ENCODE results near the gene ZNF865.

ZNF865 gene

DNA sequence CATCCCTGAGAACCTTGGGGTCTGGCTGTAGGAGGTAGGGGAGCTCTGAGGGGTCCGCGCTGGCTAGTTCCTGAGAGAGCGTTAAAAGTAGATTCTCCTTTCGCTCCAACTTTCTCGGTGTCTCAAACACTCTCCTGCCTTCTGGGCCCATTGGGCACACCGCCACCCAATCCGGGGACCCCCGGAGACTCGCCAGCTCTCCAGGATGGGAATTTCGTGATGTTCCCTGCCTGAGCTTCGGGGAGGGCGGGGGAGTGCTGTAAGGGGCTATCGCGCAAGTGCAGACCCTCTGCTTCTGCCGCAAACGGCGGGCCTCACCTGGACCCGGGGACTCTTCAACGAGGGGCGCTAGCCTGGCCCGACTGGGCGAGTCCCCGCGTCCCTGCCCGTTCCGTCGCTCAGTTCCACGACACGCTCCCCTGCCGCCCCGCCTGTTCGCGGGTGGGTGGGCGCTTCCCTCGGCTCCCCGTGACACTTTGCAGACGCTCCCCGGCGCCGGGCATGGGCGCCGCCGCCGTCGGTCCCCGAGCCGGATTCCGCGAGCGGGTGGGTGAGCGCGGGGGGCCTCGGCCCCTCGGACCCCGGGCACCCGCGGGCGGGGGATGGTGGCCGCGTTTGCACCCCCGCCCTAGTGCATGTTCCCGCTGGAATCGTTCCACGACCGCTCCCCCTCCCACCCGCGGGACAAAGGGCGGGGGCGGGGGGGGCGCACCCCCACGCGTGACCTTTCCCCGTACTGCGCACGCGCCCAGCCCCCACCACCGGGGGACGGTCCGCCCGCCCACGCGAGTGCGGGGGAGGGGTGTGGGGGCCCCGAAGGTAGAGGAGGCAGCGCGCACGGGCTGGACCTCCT is 42.5 kb downstream of the ZNF865 start, which contains the start of gene CCDC106:
CCDC106 (plus strand) TSS at position 481 of the 853 bp plus-strand sequence. CDS start 835 bp downstream, outside the sequence.
- DNase-seq = peak; percentile 76

DNA sequence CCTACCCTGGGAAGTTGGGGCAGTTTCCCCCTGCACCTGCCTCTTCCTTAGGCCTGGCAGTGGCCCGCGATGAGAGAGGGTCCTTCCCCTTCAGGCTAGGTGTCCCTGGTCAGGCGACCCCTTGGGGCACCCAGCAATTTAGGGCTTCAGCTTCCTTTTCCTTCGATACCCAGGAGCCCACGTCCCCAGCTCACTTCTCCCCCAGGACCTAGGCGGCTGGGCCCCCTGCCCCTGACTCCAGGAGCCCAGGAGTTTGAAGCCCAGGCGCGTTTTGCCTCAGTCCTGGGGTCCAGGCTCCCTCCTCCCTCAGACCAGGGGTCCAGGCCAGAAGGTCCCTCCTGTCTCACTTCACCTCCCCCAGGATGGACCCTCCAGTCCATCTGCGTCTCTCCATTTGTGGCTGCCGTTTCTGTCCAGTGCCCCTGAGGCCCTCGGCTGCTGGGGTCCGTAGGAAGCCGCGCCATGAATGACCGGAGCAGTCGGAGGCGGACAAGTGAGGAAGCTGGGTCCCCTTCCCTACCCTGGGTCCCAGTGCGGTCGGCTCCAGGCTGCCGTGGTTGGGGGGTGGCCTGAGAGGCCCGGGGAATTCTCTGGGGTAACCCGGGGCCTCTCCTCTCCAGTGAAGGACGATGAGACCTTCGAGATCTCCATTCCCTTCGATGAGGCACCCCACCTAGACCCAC is 43.3 kb downstream of the ZNF865 start:
- no peak for DNase-seq

DNA sequence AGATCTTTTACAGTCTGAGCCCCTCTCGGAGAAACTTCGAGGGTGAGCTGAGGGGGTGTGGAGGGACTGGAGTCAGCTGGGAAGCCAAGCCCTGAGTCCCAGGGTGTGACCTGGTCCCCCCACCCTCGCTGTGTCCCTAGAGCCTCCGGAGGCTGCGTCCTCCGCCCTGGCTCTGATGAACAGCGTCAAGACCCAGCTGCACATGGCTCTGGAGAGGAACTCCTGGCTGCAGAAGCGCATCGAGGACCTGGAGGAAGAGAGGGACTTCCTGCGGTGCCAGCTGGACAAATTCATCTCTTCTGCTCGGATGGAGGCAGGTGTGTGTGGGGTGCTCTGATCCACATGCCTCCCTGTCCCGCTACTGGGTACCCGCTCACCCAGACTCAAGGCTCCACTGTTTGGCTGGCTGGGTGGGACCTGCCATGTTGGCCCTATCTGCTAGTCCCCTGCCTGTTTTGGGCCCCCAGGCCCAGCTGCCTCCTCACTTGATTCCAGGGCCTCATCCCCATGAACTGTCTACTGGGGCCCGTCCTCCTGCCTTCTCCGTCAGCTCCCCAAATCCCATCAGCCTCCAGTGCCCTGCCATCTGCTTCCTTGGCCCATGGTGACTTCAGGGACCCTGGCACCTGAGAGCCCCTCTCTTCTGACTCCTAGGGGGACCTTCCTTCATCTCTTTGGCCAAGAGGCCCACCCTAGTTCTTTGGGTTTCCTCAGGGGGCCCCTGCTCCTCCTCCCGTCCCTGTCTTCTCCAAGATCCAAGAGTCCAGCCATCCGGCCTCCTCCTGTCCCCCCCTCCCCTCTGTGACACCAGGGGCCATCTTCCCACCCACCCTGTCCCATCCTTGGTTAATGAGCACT is 44.0 kb downstream of the ZNF865 start:
- DNase-seq = no peak

DNA sequence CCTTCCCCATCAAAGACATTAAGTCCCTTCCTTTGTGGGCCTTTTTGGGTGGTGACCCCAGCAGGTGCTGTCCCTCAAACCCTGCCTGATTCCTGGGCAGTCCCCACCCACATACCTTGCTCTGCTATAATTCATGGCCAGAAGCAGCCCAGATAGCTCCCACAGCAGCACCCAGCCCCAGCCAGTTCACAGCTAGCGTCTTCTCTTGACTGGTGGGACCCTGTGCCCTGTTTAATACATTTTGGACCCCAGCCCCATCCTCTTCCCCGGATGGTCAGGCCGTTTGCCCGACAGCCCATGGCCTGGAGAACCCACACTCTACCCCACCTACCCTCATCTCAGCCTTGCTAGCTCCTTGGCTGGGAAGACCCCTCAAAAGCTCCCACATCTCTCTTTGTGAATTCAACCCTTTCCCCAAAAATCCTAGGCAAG is 44.7 kb downstream of the ZNF865 start:
- no peak for DNase-seq

DNA sequence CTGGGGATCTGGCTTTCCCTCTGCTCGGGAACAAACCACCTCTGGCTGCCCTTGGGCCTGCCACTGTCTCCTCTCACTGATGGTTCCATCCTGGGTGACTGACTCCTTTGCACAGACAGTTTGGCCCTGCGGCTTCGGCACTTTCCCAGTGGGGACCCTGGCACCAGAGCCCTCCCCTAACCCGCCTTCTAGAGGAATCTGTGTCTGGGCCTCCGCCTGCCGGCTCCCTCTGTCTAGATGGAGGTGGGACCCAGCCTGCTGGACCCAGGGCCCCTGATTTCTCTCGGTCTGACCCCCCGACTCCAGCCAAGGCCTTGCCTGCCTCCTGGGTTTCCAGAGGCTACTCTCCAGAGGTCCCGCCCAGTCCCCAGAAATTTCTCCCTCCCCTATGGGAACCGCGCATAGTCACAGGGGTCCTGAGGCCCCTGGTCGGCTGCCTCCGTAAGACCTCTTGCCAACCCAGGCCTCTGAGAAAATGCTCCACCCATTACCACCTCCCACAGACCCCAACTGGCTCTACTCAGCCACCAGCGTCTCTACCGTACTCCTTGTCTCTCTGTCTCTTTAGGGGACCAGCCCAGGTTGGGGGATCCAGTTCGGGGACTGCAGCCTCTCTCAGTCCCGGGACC is 45.3 kb downstream of the ZNF865 start:
- DNase-seq = no peak

DNA sequence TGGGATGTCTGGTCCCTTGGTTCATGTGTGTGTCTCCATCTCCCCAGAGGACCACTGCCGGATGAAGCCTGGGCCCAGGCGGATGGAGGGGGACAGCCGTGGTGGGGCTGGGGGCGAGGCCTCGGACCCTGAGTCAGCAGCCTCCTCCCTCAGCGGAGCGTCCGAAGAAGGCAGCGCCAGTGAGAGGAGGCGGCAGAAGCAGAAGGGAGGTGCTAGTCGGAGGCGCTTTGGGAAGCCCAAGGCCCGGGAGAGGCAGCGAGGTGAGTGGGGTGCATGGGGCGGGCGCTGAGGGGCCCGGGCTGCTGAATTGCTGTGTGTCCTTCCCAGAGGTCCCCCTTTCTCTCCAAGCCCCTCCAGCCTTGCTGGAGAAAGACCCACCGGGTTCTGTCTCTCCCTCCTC is 45.8 kb downstream of the ZNF865 start:
- DNase-seq = no peak

DNA sequence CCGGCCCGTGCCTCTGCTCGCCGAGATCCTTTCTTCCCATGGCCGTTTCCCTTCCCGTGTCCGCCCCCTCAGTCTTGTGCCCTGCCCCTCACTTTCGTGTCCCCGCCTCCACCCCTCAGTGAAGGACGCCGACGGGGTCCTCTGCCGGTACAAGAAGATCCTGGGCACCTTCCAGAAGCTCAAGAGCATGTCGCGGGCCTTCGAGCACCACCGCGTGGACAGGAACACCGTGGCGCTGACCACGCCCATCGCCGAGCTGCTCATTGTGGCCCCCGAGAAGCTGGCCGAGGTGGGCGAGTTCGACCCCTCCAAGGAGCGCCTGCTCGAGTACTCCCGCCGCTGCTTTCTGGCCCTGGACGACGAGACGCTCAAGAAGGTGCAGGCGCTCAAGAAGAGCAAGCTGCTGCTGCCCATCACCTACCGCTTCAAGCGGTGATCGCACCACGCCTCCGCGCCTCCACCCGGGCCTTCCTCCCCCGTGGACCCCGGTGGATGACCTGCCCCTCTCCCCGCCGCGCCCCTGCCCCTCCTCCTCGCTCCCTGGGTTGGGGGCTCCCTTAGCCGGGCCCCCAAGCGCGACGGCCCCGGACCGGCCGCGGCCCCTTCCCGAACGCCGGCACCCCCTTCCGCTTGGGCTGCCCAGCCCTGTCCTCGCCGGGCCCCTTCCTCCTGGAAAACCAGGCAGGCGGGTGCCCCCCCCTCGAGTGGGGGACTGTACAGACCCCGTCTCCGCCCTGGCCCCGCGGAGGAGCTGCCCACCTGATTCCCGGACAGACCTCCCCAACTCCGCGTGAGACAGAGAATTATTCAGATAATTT is 47.1 kb downstream of the ZNF865 start:
- no peak for DNase-seq

DNA sequence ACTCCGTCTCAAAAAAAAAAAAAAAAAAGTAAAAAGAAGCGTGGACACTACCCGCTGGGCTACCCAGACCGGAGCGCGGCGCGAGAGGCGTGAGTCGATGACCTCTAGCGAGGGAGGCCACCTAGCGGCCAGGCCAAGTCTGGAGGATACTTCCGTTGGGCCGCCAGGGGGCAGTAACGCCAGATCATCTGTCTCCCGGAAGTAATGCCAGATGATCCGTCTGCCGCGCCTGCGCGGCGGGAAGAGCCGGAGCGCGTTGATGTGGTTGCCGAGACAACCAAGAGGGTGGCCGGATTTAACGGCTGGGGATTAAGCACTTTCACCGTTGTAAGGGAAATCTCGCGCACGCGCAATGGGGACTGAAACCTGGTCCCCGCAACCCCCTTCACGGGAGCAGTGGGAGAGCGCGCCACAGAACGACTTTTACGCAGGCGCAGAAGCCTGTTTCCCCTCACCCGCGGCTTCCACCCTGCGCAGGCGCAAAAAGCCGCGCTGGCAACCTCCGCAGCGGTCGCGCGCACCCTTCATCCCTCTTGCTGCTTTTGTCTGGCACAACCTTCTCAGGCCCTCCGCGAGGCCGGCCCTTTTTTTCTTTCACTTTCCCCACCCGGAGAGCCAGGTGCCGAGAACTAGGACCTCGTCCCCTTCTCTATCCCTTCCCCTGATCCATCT is 48.3 kb downstream of the ZNF865 start:
- DNase-seq = peak; percentile 98

DNA sequence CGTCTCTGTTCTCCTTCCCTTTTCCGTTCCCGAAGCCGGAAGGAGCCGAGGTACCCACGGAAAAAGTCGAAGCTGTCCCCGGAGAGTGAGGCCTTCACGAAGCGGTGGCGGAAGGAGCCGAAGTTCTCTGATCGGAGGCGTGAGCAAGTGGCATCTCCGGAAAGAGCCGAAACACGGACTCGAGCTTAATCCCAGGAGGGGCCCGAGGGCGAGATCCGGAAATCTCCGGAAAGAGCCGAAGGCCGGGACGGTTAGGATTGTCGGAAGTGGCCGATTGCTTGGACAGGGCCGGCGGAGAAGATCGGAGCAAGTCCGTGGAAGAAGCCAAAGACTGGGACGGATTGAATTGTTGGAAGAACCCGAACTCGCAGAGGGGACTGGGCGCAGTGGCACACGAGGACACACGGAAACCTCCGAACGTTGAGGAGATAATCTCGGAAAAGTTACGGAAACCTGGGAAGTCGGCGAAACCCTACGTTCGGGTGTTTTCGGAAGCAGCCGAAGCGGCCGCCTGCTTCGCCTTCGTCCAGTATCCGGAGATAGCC is 48.9 kb downstream of the ZNF865 start:
- peak; percentile 98 for DNase-seq

DNA sequence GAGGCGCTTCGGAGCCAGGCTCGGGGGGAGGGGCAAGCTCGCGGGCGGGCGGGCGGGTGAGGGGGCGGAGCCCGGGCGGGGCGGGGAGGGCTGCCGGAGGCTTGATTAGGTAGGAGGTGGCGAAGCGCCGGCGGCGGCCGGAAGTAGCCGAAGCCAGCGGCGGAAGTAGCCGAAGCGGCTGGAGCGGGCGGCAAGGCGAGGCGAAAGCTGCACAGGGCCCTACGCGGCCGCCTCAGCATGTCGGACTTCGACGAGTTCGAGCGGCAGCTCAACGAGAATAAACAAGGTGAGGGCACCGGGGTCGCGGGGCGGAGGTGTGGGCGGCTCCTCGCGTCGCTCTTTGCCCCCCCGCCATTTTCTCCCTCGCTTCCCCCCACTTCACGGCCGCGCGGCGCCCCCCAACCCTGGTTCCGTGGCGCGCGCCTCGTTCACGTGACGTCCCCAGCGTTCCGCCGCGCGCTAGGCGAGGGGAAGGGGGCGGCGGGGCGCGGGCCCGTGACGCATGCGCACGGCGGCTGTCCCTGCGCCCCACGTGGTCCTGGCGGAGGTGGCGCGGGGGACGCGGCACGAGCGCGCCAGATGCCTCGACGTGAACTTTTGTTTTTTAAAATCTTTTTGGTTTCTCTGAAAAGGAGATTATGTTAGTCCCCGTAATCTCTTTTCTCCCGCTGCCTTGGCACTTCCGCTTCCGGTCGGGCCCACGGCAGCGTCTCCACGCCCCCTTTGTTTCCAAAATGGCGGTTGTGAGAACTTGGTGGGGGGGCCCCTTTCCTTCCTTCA is 49.6 kb downstream of the ZNF865 start, which contains the start of gene U2AF2:
U2AF2 (plus strand) TSS at position 168 of the 780 bp plus-strand sequence; CDS start at position 238, 70 bp downstream.
- DNase-seq = peak; percentile 96

DNA sequence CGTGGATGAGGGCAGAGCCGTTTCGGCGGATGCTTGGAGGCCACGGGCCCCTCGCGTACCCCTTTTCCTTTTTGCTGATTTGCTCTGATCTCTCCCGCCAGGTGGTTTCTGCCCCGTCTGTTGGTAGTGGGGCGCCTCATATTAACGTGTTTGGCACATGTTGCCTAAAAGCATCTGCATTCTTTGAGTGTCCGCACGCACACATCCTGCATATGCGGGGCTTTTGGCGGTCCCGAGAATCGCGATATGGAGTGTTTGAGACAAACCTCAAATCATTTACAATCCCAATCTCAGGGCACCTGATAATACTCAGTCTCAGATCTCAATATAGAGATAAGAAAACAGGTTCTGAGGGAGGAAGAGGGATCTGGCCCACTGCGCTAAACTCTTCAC is 50.2 kb downstream of the ZNF865 start:
- no peak for DNase-seq

DNA sequence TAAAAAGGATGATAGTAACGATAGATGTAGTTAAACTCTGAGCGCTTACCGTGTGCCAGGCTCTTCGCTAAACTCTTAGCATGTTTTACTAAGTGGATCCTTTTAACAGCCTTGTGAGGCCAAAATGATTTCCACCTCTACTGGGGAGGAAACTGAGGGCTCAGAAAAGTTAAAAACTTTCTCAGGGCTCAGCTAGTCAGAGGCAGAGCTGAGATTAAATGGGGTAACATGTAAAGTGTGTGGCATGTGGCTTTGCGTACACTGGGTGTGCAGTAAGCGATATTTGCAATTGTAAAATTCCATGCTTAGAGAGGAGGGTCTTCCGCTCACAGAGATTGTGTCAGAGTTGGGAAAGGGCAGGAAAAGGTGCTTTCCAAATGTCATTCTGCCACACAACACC is 51.1 kb downstream of the ZNF865 start:
- DNase-seq = no peak

DNA sequence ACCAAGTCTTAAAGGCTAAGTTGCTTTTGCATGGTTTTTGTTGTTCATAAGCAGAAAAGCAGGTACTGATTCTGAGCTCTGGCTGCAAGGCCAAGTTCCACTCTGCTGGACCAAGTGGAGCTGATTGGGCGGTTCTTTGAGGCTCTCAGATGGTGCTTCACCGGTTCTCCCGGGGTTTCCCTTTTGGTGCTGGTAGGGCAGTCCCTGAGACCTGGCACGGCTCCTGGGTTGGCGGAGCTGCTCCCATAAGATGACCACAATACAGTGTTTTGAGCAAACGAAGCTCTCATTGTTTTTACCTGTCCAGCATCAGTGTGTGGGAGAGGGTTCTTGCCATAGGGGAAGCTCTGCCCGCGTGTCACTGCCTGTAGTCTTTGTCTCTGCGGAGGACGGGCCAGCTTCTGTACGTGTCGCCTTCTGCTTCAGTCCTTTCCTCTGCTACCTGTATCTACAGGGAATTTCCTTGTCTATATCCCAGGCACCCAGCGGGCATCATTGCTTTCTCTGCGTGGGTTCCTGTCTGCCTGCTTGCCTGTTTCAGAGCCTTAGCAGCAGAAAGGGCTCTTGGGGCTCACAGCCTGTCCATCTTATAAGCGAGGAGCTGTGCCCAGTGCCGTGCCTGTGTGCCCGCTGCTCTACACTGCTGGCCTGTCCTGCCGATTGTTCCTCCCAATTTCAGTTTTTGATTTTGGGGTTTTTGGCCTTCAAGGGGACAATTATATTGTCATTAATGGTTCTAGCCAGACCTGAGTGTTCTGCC is 51.7 kb downstream of the ZNF865 start:
- DNase-seq = no peak

DNA sequence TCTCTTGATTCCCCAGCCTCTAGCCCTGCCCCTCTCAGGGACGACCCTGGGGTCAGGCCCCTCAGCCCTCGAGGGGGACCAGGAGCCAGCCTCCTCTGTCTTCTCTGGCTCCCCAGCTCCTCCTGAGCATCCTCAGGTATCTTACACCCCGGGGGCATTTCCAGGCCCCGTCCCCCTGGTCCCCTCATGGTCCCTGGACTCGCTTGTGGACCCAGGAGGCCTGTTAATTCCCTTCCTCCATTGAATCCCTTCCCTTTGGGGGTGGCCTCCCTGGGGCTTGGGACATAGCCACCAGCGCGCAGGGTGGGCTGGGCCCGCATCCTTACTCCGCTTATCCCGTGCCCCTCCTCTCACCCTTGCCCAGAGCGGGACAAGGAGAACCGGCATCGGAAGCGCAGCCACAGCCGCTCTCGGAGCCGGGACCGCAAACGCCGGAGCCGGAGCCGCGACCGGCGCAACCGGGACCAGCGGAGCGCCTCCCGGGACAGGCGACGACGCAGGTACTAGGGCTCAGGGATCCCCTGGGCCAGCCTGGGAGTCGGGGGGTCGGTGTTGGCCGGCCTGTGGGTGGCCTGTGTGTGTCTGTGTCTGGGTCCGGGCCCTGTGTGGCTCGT is 53.5 kb downstream of the ZNF865 start:
- DNase-seq = no peak

DNA sequence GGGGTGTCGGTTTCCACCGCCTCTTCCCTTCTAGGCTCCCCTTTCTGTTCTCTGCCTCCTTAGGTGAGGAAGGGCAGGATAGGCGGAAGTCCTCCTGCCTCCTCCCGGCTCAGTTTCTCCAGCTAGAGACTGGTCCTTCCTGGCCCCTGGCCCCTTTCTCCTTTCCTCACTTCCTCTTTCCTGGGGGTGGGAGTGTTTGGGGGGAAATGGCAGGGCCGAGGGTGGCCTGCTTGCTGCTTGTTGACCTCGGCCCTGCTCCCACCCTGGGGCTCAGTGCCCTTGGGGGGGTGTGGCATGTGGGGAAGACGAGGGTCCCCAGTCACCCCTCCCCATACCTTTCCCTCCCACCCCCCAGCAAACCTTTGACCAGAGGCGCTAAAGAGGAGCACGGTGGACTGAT is 54.4 kb downstream of the ZNF865 start:
- no peak for DNase-seq

DNA sequence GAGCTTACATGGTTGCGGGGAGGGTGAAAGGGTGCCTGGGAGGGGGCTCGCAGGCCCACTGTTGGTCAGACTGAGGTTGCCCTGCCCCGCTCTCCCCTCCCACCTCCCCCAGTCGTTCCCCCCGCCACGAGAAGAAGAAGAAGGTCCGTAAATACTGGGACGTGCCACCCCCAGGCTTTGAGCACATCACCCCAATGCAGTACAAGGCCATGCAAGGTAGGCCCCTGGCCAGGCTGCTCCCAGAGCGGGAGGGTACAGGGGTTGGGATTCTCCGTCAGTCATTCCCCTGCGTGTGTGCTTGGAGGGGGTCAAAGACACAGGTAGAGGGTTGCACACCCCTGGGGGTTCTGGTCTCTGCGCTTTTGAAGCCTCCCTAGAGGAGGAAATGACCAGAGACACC is 55.0 kb downstream of the ZNF865 start:
- DNase-seq = no peak

DNA sequence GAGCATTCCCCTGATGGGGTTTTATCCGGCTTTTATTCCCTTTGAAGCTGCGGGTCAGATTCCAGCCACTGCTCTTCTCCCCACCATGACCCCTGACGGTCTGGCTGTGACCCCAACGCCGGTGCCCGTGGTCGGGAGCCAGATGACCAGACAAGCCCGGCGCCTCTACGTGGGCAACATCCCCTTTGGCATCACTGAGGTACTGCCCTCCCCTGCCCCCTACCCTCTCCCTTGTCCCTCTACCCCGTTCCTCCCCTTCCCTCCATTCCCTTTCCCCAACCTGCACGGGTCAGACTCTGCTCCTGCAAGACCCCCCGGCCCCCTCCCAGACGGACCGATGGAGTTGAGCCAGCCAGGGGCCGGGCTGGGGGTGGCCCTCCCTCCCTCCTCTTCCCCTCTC is 55.5 kb downstream of the ZNF865 start:
- no peak for DNase-seq

DNA sequence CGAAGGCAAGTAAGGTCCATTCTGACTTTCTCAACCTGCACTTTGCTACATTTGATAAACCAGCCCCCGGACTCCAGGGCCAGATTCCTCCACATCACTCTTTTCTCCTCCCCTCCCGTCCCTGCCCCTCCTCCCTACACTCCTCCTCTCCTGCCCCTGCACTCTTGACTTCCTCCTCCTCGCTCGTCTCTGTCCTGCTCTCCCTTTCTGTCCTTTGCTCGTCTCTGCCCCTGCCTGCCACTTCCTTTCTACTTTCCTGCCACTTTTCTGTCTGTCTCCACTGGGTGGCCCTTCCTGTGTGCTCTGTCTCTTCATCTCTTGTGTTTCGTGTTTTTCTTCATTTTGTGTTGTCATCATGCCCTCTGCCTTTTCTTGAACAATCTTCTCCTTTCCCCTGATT is 56.4 kb downstream of the ZNF865 start:
- DNase-seq = no peak
